ENCODE measurements around the gene PRDM11. TPM values are rescaled to one million over a fixed set of nuclear protein-coding genes. Genes with fewer than 3 reads are reported as not detected.

Gene PRDM11
- total and polyA plus RNA-seq, 2 of the 4 experiments (the other 2 are of a cell fraction) = 2.2 to 2.7 TPM

DNA sequence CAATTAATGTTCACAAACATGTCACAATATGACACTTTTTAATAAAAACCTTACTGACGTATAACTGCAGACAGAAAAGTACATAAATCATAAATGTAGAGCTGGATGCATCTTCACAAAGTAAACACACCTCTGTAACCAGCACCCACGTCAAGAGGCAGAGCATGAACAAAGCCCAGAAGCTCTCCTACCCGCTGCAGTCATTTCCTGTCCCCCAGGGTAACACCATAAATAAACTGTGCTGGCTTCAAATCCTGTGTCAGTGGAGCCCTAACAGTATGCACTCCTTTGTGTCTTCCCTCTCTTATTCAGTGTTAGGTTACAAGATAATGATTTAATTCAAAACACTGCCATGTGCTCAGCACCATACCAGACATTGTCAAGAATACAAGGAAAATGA lies 134.0 kb downstream of the PRDM11 start:
- no peak overlapping the region for H2BK5ac ChIP-seq (ENCODE audit: low read depth, low read length, poor library complexity, severe bottlenecking)
- no peak overlapping the region for H3K27ac ChIP-seq (ENCODE audit: insufficient read depth, low read length)
- H2BK20ac ChIP-seq (ENCODE audit: low read depth, low read length) = no peak overlapping the region
- H3K36me3 ChIP-seq (ENCODE audit: control insufficient read depth, insufficient read depth, low read length) = no peaks in the 10 kb centered on the region
- in situ Hi-C loops (cut with MboI; ENCODE audit: low sequenced_read_pairs) (loop anchor here (25.0 kb wide), 1 partner anchor 593 kb away; no protein-coding TSS in a partner anchor), intact Hi-C loops (cut with micrococcal nuclease) (no loop called here), dilution Hi-C loops (cut with HindIII; ENCODE audit: low sequenced_read_pairs, unreplicated experiment) (no loop called here)
- H3K9me3 ChIP-seq (ENCODE audit: control insufficient read depth, insufficient read depth, low read length) = 0 out of 2 replicates have a peak, but pooled peaks cover 2% of the 10 kb centered on the region
- POLR2A ChIA-PET (ENCODE audit: unreplicated experiment) = no interaction called here
- no peak overlapping the region for H2BK15ac ChIP-seq (ENCODE audit: low read depth, low read length)
- H3K4me1 ChIP-seq (ENCODE audit: control insufficient read depth, insufficient read depth, low read length) = no peaks in the 10 kb centered on the region
- no TSS peak for BruUV-seq (replicated peaks)
- peaks cover 23% of the 10 kb centered on the region for H3K27me3 ChIP-seq (ENCODE audit: control insufficient read depth, insufficient read depth, low read length)
- no peak overlapping the region for H3K56ac ChIP-seq (ENCODE audit: extremely low read depth, insufficient read depth, low read length)
- H2BK120ac ChIP-seq (ENCODE audit: low read depth, low read length) = no peak overlapping the region
- H3K4ac ChIP-seq (ENCODE audit: low read depth, low read length) = no peak overlapping the region
- peak; percentile 0 for DNase-seq
- H2AK5ac ChIP-seq (ENCODE audit: low read depth, low read length) = no peak overlapping the region
- H3K4me3 ChIP-seq (ENCODE audit: insufficient read depth, low read depth, low read length) = no peak overlapping the region
- H4K20me1 ChIP-seq (ENCODE audit: insufficient read depth, low read length) = no peaks in the 10 kb centered on the region
- H3K18ac ChIP-seq (ENCODE audit: low read depth, low read length) = no peak overlapping the region
- no peak overlapping the region for H3K14ac ChIP-seq (replicated peaks; ENCODE audit: low read depth, low read length)
- H4K8ac ChIP-seq (ENCODE audit: low read depth in 2 of 2, low read length in 2 of 2) = no peak overlapping the region
- H3K23ac ChIP-seq (ENCODE audit: low read depth, low read length) = no peak overlapping the region
- no peak overlapping the region for H2AFZ ChIP-seq (replicated peaks; ENCODE audit: low read length, poor library complexity)
- no peak overlapping the region for H4K5ac ChIP-seq (ENCODE audit: low read depth, low read length)
- no peak overlapping the region for H4K91ac ChIP-seq (ENCODE audit: insufficient read depth, low read depth, low read length)
- WGBS, 2 experiments (ENCODE audit: extremely low coverage in 2 of 2, insufficient read length in 1 of 2) = no CpG with 5 or more reads among the region's 3 CpGs
- no peak overlapping the region for H3K4me2 ChIP-seq (ENCODE audit: low read depth, low read length)
- no peak overlapping the region for H2AK9ac ChIP-seq (replicated peaks; ENCODE audit: low read depth, low read length, poor library complexity)
- no peaks in the 10 kb centered on the region for H3K79me1 ChIP-seq (ENCODE audit: low read depth in 1 of 2, low read length in 2 of 2)
- no peak for ATAC-seq (ENCODE audit: low read depth)
- no peaks in the 10 kb centered on the region for H3K9me1 ChIP-seq (ENCODE audit: insufficient read depth, low read length)
- TF ChIP-seq ELK1 (IDR thresholded peaks at IDR 0.05; ENCODE audit: borderline replicate concordance, low read depth, low read length) = no peak
- TF ChIP-seq FOS (IDR thresholded peaks at IDR 0.05; ENCODE audit: low read depth, low read length) = no peak
- no peak for TF ChIP-seq RCOR1 (IDR thresholded peaks at IDR 0.05; ENCODE audit: insufficient replicate concordance, low read length)
- TF ChIP-seq MXI1 (IDR thresholded peaks at IDR 0.05; ENCODE audit: borderline replicate concordance, low read depth, low read length) = no peak
- no peak for TF ChIP-seq RAD21 (IDR thresholded peaks at IDR 0.05; ENCODE audit: low read length)
- no peak for TF ChIP-seq CEBPB (IDR thresholded peaks at IDR 0.05; ENCODE audit: low read depth, low read length)
- H3K9ac ChIP-seq (ENCODE audit: low read depth, low read length) = no peak overlapping the region
- CTCF ChIA-PET = no interaction called here
